Measurements from ENCODE around the gene PCSK2. TPM values are rescaled to one million over a fixed set of nuclear protein-coding genes. Genes with fewer than 3 reads are reported as not detected.

PCSK2 gene
- total and polyA plus RNA-seq, 2 of the 8 experiments (the other 6 are each of a cell fraction or from before 2014, with no cell fraction given), result 1.9 to 4.2 TPM

DNA sequence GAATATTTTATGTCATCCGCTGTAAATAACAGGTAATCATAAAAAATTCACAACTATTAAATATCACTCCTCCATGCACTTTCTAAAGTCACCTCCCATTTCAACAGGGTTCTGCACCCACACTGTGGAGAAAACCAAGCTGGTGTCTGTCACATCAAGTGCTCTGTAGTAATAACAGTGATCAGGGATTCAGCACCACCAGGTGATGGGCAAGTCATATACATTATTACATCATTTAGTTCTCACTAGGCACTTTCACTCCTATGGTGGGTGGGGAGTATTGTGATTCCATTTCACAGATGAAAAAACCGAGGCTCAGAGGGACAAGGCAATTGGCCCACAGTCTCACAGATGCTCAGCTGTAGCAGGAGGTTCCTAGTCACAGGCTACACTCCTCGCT is 295.7 kb downstream of the PCSK2 start (continued):
- TF ChIP-seq, protein P1, sequence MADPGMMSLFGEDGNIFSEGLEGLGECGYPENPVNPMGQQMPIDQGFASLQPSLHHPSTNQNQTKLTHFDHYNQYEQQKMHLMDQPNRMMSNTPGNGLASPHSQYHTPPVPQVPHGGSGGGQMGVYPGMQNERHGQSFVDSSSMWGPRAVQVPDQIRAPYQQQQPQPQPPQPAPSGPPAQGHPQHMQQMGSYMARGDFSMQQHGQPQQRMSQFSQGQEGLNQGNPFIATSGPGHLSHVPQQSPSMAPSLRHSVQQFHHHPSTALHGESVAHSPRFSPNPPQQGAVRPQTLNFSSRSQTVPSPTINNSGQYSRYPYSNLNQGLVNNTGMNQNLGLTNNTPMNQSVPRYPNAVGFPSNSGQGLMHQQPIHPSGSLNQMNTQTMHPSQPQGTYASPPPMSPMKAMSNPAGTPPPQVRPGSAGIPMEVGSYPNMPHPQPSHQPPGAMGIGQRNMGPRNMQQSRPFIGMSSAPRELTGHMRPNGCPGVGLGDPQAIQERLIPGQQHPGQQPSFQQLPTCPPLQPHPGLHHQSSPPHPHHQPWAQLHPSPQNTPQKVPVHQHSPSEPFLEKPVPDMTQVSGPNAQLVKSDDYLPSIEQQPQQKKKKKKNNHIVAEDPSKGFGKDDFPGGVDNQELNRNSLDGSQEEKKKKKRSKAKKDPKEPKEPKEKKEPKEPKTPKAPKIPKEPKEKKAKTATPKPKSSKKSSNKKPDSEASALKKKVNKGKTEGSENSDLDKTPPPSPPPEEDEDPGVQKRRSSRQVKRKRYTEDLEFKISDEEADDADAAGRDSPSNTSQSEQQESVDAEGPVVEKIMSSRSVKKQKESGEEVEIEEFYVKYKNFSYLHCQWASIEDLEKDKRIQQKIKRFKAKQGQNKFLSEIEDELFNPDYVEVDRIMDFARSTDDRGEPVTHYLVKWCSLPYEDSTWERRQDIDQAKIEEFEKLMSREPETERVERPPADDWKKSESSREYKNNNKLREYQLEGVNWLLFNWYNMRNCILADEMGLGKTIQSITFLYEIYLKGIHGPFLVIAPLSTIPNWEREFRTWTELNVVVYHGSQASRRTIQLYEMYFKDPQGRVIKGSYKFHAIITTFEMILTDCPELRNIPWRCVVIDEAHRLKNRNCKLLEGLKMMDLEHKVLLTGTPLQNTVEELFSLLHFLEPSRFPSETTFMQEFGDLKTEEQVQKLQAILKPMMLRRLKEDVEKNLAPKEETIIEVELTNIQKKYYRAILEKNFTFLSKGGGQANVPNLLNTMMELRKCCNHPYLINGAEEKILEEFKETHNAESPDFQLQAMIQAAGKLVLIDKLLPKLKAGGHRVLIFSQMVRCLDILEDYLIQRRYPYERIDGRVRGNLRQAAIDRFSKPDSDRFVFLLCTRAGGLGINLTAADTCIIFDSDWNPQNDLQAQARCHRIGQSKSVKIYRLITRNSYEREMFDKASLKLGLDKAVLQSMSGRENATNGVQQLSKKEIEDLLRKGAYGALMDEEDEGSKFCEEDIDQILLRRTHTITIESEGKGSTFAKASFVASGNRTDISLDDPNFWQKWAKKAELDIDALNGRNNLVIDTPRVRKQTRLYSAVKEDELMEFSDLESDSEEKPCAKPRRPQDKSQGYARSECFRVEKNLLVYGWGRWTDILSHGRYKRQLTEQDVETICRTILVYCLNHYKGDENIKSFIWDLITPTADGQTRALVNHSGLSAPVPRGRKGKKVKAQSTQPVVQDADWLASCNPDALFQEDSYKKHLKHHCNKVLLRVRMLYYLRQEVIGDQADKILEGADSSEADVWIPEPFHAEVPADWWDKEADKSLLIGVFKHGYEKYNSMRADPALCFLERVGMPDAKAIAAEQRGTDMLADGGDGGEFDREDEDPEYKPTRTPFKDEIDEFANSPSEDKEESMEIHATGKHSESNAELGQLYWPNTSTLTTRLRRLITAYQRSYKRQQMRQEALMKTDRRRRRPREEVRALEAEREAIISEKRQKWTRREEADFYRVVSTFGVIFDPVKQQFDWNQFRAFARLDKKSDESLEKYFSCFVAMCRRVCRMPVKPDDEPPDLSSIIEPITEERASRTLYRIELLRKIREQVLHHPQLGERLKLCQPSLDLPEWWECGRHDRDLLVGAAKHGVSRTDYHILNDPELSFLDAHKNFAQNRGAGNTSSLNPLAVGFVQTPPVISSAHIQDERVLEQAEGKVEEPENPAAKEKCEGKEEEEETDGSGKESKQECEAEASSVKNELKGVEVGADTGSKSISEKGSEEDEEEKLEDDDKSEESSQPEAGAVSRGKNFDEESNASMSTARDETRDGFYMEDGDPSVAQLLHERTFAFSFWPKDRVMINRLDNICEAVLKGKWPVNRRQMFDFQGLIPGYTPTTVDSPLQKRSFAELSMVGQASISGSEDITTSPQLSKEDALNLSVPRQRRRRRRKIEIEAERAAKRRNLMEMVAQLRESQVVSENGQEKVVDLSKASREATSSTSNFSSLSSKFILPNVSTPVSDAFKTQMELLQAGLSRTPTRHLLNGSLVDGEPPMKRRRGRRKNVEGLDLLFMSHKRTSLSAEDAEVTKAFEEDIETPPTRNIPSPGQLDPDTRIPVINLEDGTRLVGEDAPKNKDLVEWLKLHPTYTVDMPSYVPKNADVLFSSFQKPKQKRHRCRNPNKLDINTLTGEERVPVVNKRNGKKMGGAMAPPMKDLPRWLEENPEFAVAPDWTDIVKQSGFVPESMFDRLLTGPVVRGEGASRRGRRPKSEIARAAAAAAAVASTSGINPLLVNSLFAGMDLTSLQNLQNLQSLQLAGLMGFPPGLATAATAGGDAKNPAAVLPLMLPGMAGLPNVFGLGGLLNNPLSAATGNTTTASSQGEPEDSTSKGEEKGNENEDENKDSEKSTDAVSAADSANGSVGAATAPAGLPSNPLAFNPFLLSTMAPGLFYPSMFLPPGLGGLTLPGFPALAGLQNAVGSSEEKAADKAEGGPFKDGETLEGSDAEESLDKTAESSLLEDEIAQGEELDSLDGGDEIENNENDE (IDR thresholded peaks at IDR 0.05; ENCODE audit: insufficient replicate concordance, low read length), result no peak
- TF ChIP-seq RXRA (IDR thresholded peaks at IDR 0.05; ENCODE audit: insufficient read depth, low read depth, low read length), result no peak
- TF ChIP-seq KDM1A (IDR thresholded peaks at IDR 0.05; ENCODE audit: borderline replicate concordance, low read length), result no peak
- no peak for TF ChIP-seq SIX5 (IDR thresholded peaks at IDR 0.05; ENCODE audit: low read depth, low read length)
- no peak for TF ChIP-seq HDAC6 (IDR thresholded peaks at IDR 0.05; ENCODE audit: low read depth, low read length)
- no peak for TF ChIP-seq RFX5 (IDR thresholded peaks at IDR 0.05; ENCODE audit: borderline replicate concordance, low read depth, low read length)
- TF ChIP-seq, protein P2, sequence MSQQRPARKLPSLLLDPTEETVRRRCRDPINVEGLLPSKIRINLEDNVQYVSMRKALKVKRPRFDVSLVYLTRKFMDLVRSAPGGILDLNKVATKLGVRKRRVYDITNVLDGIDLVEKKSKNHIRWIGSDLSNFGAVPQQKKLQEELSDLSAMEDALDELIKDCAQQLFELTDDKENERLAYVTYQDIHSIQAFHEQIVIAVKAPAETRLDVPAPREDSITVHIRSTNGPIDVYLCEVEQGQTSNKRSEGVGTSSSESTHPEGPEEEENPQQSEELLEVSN (IDR thresholded peaks at IDR 0.05), result no peak
- TF ChIP-seq, protein P3, sequence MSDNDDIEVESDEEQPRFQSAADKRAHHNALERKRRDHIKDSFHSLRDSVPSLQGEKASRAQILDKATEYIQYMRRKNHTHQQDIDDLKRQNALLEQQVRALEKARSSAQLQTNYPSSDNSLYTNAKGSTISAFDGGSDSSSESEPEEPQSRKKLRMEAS (IDR thresholded peaks at IDR 0.05), result no peak
- no peak for TF ChIP-seq TEAD4 (IDR thresholded peaks at IDR 0.05; ENCODE audit: low read depth, low read length)
- TF ChIP-seq RAD21 (IDR thresholded peaks at IDR 0.05 in 1 of 2, conservative IDR thresholded peaks at IDR 0.05 in 1 of 2; ENCODE audit: low read depth in 2 of 2, low read length in 2 of 2), result no peak

All from H1 (cell line).